Left lung (tissue), 10 donors: Measurements from ENCODE around the gene DNM3. TPM values are rescaled to one million over a fixed set of nuclear protein-coding genes. Genes with fewer than 3 reads are reported as not detected.

Experiments used
- ATAC-seq: fragments of 200-7000 bp; cut with Tn5 transposase; one replicate; pipeline ENCODE4 v1.9.1; 2020; ENCODE audit warnings: moderate library complexity
- DNase-seq, 4 donors: peaks; one replicate each; pipeline ENCODE4 v3.0.0-alpha.2; 2013 to 2020
- H3K27ac ChIP-seq, 2 donors: fragments of 200-600 bp; sonication (generic) in 1 of 2; one replicate each; pipeline versions ENCODE4 v1.5.0 to v1.8.0; 2020 to 2021
- H3K27me3 ChIP-seq, 2 donors: fragments of 200-600 bp; sonication (generic) in 1 of 2; one replicate each; pipeline versions ENCODE4 v1.5.0 to v1.8.0; 2020 to 2021
- H3K36me3 ChIP-seq, 2 donors: fragments of 200-600 bp; sonication (generic) in 1 of 2; one replicate each; pipeline versions ENCODE4 v1.5.0 to v1.8.0; 2020 to 2021
- H3K4me1 ChIP-seq, 2 donors: fragments of 200-600 bp; one replicate each; pipeline ENCODE4 v1.8.0; 2021
- H3K4me3 ChIP-seq, 2 donors: fragments of 200-600 bp; sonication (generic) in 1 of 2; one replicate each; pipeline versions ENCODE4 v1.5.0 to v1.8.0; 2020 to 2021; ENCODE audit warnings: mild to moderate bottlenecking in 1 of 2
- H3K9me3 ChIP-seq, 2 donors: fragments of 200-600 bp; sonication (generic) in 1 of 2; one replicate each; pipeline versions ENCODE4 v1.5.0 to v1.8.0; 2020 to 2021
- CTCF ChIP-seq, 2 donors: fragments of 200-600 bp; sonication (generic) in 1 of 2; IDR thresholded peaks; one replicate each; pipeline versions ENCODE4 v1.5.0 to v1.8.0; 2021; ENCODE audit warnings: antibody characterized with exemption in 2 of 2
- intact Hi-C, 2 donors: fragments of 100-400 bp; cut with DNase I; formaldehyde crosslinking; loops; one replicate each; pipeline versions ENCODE4 v1.11.2 to v1.14.2; 2022
- polyA plus RNA-seq, 6 donors: library from polyadenylated mRNA; unstranded; fragments of 120-200 nt; gene quantifications; one replicate each; pipeline ENCODE4 v1.2.1, GENCODE V29; 2013; ENCODE audit not compliant: insufficient read length in 6 of 6
- total RNA-seq, 2 donors: library from RNA; stranded (reverse); fragmentation: NEBNext Ultra II Directional; extraction: Animal tissue kit (Norgen Biotek cat#: 25700); gene quantifications; one replicate each; pipeline ENCODE4 v1.2.1, GENCODE V29; 2021
- donor health status: DM: no; HTN: yes; CAD: no.
- donor health status: DM: no; HTN: no; CAD: no.

Gene DNM3
- total and polyA plus RNA-seq, 8 donors = 5.2 to 7.7 (median 6.3) TPM

- H3K36me3 ChIP-seq = no peaks in the 10 kb centered on the region
- H3K27me3 ChIP-seq = no peaks in the 10 kb centered on the region
- H3K9me3 ChIP-seq = no peaks in the 10 kb centered on the region
- H3K4me1 ChIP-seq = peaks cover 10 to 11% of the 10 kb centered on the region in 2 donors
- no peak for TF ChIP-seq CTCF (IDR thresholded peaks at IDR 0.05)
- intact Hi-C loops = loop anchor here in 1 of 2 donors (10.0 kb wide), 1 partner anchor 395 kb away; no protein-coding TSS in a partner anchor
- ATAC-seq = no peak
- H3K27ac ChIP-seq = peak overlapping the region in 1 of 2 donors; percentile 50
- H3K4me3 ChIP-seq = no peak overlapping the region
- DNase-seq = no peak
Measured at GRCh38 chr1:172399756-172400721, 558.7 kb downstream of the DNM3 start.

- Histone ChIP-seq H3K36me3 (no peaks in the 10 kb centered on the region), H3K27ac (peak overlapping the region in 1 of 2 donors; percentile 50), H3K27me3 (no peaks in the 10 kb centered on the region), H3K9me3 (no peaks in the 10 kb centered on the region), H3K4me3 (no peak overlapping the region), H3K4me1 (peaks cover 10 to 11% of the 10 kb centered on the region in 2 donors)
- ATAC-seq = no peak
- DNase-seq = no peak
- no peak for TF ChIP-seq CTCF (IDR thresholded peaks at IDR 0.05)
- intact Hi-C loops = loop anchor here in 1 of 2 donors (10.0 kb wide), 1 partner anchor 396 kb away; no protein-coding TSS in a partner anchor
Measured at GRCh38 chr1:172400722-172401105, 559.4 kb downstream of the DNM3 start.

GRCh38 chr1:172401477-172401876 lies 560.2 kb downstream of the DNM3 start:
- DNase-seq = no peak
- Histone ChIP-seq H3K36me3 (no peaks in the 10 kb centered on the region), H3K9me3 (no peaks in the 10 kb centered on the region), H3K4me1 (peaks cover 10 to 11% of the 10 kb centered on the region in 2 donors), H3K27ac (peak overlapping the region in 1 of 2 donors; percentile 50), H3K4me3 (no peak overlapping the region), H3K27me3 (no peaks in the 10 kb centered on the region)
- no peak for TF ChIP-seq CTCF (IDR thresholded peaks at IDR 0.05)
- intact Hi-C loops = loop anchor here in 1 of 2 donors (10.0 kb wide), 1 partner anchor 397 kb away; no protein-coding TSS in a partner anchor
- ATAC-seq = no peak

- Histone ChIP-seq H3K27me3 (no peaks in the 10 kb centered on the region), H3K4me1 (peaks cover 10 to 11% of the 10 kb centered on the region in 2 donors), H3K36me3 (no peaks in the 10 kb centered on the region), H3K4me3 (no peak overlapping the region), H3K27ac (peak overlapping the region in 1 of 2 donors; percentile 50), H3K9me3 (no peaks in the 10 kb centered on the region)
- intact Hi-C loops = loop anchor here in 1 of 2 donors (10.0 kb wide), 1 partner anchor 397 kb away; no protein-coding TSS in a partner anchor
- no peak for ATAC-seq
- no peak for DNase-seq
- TF ChIP-seq CTCF (IDR thresholded peaks at IDR 0.05) = no peak
Measured at GRCh38 chr1:172401892-172402291, 560.6 kb downstream of the DNM3 start.
